Liver (tissue), 9 donors: ENCODE results near the gene STK39. TPM values are rescaled to one million over a fixed set of nuclear protein-coding genes. Genes with fewer than 3 reads are reported as not detected.

ENCODE experiments used
- DNase-seq: peaks from one replicate; pipeline ENCODE4 v3.0.0-alpha.2; 2017; ENCODE audit warnings: low spot score
- H3K27ac ChIP-seq, 2 donors: one replicate each; pipeline ENCODE4 v1.7.0; 2013; ENCODE audit warnings: inconsistent platforms in 2 of 2, low read length in 2 of 2, control low read depth in 1 of 2, low read depth in 1 of 2, mild to moderate bottlenecking in 1 of 2
- H3K27me3 ChIP-seq, 4 donors: one replicate each; pipeline versions ENCODE4 v1.6.1 to v1.7.0; 2013; ENCODE audit warnings: low read length in 3 of 4, inconsistent platforms in 1 of 4, mild to moderate bottlenecking in 1 of 4, moderate library complexity in 1 of 4; ENCODE audit not compliant: control insufficient read depth in 4 of 4, insufficient read depth in 4 of 4
- H3K36me3 ChIP-seq, 4 donors: one replicate each; pipeline versions ENCODE4 v1.6.1 to v1.7.0; 2013; ENCODE audit warnings: low read length in 3 of 4, mild to moderate bottlenecking in 3 of 4, low read depth in 1 of 4, moderate library complexity in 1 of 4; ENCODE audit not compliant: control insufficient read depth in 4 of 4, insufficient read depth in 3 of 4
- H3K4me1 ChIP-seq, 4 donors: one replicate each; pipeline versions ENCODE4 v1.6.1 to v1.7.0; 2013; ENCODE audit warnings: low read length in 3 of 4, mild to moderate bottlenecking in 3 of 4, moderate library complexity in 1 of 4; ENCODE audit not compliant: control insufficient read depth in 4 of 4, insufficient read depth in 4 of 4
- H3K4me3 ChIP-seq, 3 donors: one replicate each; pipeline versions ENCODE4 v1.6.1 to v1.7.0; 2013; ENCODE audit warnings: low read length in 3 of 3, control low read depth in 1 of 3, low read depth in 1 of 3, mild to moderate bottlenecking in 1 of 3
- H3K9ac ChIP-seq, 2 donors: one replicate each; pipeline ENCODE4 v1.7.0; 2013; ENCODE audit warnings: low read length in 2 of 2, mild to moderate bottlenecking in 2 of 2, moderate library complexity in 2 of 2, control low read depth in 1 of 2, low read depth in 1 of 2
- H3K9me3 ChIP-seq, 4 donors: one replicate each; pipeline versions ENCODE4 v1.6.1 to v1.7.0; 2013; ENCODE audit warnings: low read length in 3 of 4; ENCODE audit not compliant: control insufficient read depth in 4 of 4
- CTCF ChIP-seq: fragments of 150-350 bp; IDR thresholded peaks from 2 replicates; pipeline ENCODE4 v1.5.1; 2017; ENCODE audit warnings: improper control_type of control experiment, low read depth, low read length; ENCODE audit not compliant: missing input control
- EGR1 ChIP-seq, 2 donors: IDR thresholded peaks; 2 replicates each; pipeline ENCODE4 v1.6.1; 2016 to 2018; ENCODE audit warnings: antibody characterized with exemption in 2 of 2, low read depth in 2 of 2
- FOXA1 ChIP-seq: IDR thresholded peaks from 2 replicates; pipeline ENCODE4 v1.6.1; 2016; ENCODE audit warnings: antibody characterized with exemption
- FOXA2 ChIP-seq: IDR thresholded peaks from 2 replicates; pipeline ENCODE4 v1.6.1; 2016; ENCODE audit warnings: antibody characterized with exemption
- HNF4A ChIP-seq, 2 donors: conservative IDR thresholded peaks; 2 replicates each; pipeline ENCODE4 v1.6.1; 2016; ENCODE audit warnings: antibody characterized with exemption in 2 of 2, mild to moderate bottlenecking in 2 of 2
- HNF4G ChIP-seq: IDR thresholded peaks from 2 replicates; pipeline ENCODE4 v1.6.1; 2016; ENCODE audit warnings: antibody characterized with exemption
- JUND ChIP-seq, 2 donors: IDR thresholded peaks; 2 replicates each; pipeline ENCODE4 v1.6.1; 2016; ENCODE audit warnings: antibody characterized with exemption in 2 of 2
- NR2F2 ChIP-seq: IDR thresholded peaks from 2 replicates; pipeline ENCODE4 v1.6.1; 2016; ENCODE audit warnings: antibody characterized with exemption
- RAD21 ChIP-seq, 2 donors: IDR thresholded peaks; 2 replicates each; pipeline ENCODE4 v1.6.1; 2016; ENCODE audit warnings: antibody characterized with exemption in 2 of 2, mild to moderate bottlenecking in 2 of 2
- RXRA ChIP-seq, 2 donors: IDR thresholded peaks; 2 replicates each; pipeline ENCODE4 v1.6.1; 2017 to 2018; ENCODE audit warnings: antibody characterized with exemption in 2 of 2, mild to moderate bottlenecking in 1 of 2
- SP1 ChIP-seq: IDR thresholded peaks from 2 replicates; pipeline ENCODE4 v1.6.1; 2018; ENCODE audit warnings: antibody characterized with exemption, mild to moderate bottlenecking
- TAF1 ChIP-seq: conservative IDR thresholded peaks from 2 replicates; pipeline ENCODE4 v1.6.1; 2016; ENCODE audit warnings: antibody characterized with exemption, mild to moderate bottlenecking
- YY1 ChIP-seq: IDR thresholded peaks from 2 replicates; pipeline ENCODE4 v1.6.1; 2016; ENCODE audit warnings: antibody characterized with exemption, mild to moderate bottlenecking
- WGBS: extraction: QIAGEN DNeasy Blood & Tissue Kit; methylation state at CpG from one replicate; pipeline ENCODE4 v1.1.7; 2013; 5-methylcytosine and 5-hydroxymethylcytosine counted together
- polyA plus RNA-seq, 2 donors: library from polyadenylated mRNA; stranded (reverse) in 1 of 2; unstranded in 1 of 2; fragments of 200-250 nt in 1 of 2; fragments of >200 nt in 1 of 2; fragmentation: Nextera tagmentation in 1 of 2; extraction: Ambion mirVana in 1 of 2; gene quantifications; one replicate each; pipeline versions ENCODE4 v1.2.1 to v1.2.3, GENCODE V29; 2013 to 2015
- total RNA-seq, 2 donors: library from RNA; depleted of rRNA; stranded (reverse); fragments of >200 nt; gene quantifications; one replicate each; pipeline ENCODE4 v1.2.3, GENCODE V29; 2014
- TF ChIP-seq, protein P1 (sequence below): IDR thresholded peaks from 2 replicates; pipeline ENCODE4 v1.6.1; 2016; ENCODE audit warnings: antibody characterized with exemption, mild to moderate bottlenecking
- TF ChIP-seq, protein P2 (sequence below): IDR thresholded peaks from 2 replicates; pipeline ENCODE4 v1.6.1; 2016; ENCODE audit warnings: antibody characterized with exemption
- TF ChIP-seq, protein P3 (sequence below): IDR thresholded peaks from 2 replicates; pipeline ENCODE4 v1.6.1; 2016; ENCODE audit warnings: antibody characterized with exemption
- TF ChIP-seq, protein P4 (sequence below): IDR thresholded peaks from 2 replicates; pipeline ENCODE4 v1.6.1; 2016; ENCODE audit warnings: antibody characterized with exemption
- donor health status: healthy.
- donor health status: healthy.
- donor health status: healthy.
- donor health status: healthy.
- donor health status: healthy.

The STK39 gene
- total and polyA plus RNA-seq, 4 donors = 0.29 to 1.8 (median 0.73) TPM

DNA sequence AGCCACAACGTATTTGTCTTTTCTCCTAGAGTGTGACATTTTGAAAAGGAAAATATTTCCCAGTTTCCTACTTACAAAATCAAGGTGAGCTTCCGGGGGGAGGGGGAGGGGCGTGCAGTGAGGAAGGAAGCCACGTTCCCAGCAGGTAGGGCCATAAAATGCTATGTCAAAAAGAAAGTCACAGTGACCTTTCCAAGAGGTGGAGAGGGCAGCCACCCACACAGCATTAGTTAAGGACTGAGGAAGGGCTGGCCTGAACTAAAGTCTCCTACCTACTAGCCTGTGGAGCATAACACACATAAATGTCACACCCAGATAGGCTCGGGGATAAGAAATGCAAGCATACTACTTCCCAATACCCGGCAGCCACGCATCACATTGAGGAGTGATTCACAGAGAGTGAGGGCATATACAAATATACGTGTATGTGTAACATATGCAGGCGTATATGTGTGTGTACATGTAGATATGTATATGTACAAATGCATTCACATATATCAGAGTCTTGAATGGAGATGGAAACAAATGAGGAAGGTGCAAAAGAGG is 191.1 kb downstream of the STK39 start:
- H3K4me1 ChIP-seq = no peaks in the 10 kb centered on the region
- no peaks in the 10 kb centered on the region for H3K36me3 ChIP-seq
- H3K9ac ChIP-seq = no peak overlapping the region
- no peaks in the 10 kb centered on the region for H3K27me3 ChIP-seq
- H3K27ac ChIP-seq = no peak overlapping the region
- no peak for DNase-seq
- no peaks in the 10 kb centered on the region for H3K9me3 ChIP-seq
- TF ChIP-seq CTCF (no peak), TAF1 (no peak), RAD21 (IDR thresholded peaks at IDR 0.05) (no peak), FOXA1 (no peak), YY1 (no peak), NR2F2 (no peak), RXRA (IDR thresholded peaks at IDR 0.05) (no peak), SP1 (no peak), HNF4G (no peak), EGR1 (IDR thresholded peaks at IDR 0.05; ENCODE audit: low read depth in 2 of 2) (no peak), FOXA2 (no peak)
- TF ChIP-seq, protein P1, sequence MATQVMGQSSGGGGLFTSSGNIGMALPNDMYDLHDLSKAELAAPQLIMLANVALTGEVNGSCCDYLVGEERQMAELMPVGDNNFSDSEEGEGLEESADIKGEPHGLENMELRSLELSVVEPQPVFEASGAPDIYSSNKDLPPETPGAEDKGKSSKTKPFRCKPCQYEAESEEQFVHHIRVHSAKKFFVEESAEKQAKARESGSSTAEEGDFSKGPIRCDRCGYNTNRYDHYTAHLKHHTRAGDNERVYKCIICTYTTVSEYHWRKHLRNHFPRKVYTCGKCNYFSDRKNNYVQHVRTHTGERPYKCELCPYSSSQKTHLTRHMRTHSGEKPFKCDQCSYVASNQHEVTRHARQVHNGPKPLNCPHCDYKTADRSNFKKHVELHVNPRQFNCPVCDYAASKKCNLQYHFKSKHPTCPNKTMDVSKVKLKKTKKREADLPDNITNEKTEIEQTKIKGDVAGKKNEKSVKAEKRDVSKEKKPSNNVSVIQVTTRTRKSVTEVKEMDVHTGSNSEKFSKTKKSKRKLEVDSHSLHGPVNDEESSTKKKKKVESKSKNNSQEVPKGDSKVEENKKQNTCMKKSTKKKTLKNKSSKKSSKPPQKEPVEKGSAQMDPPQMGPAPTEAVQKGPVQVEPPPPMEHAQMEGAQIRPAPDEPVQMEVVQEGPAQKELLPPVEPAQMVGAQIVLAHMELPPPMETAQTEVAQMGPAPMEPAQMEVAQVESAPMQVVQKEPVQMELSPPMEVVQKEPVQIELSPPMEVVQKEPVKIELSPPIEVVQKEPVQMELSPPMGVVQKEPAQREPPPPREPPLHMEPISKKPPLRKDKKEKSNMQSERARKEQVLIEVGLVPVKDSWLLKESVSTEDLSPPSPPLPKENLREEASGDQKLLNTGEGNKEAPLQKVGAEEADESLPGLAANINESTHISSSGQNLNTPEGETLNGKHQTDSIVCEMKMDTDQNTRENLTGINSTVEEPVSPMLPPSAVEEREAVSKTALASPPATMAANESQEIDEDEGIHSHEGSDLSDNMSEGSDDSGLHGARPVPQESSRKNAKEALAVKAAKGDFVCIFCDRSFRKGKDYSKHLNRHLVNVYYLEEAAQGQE = no peak
- TF ChIP-seq, protein P2, sequence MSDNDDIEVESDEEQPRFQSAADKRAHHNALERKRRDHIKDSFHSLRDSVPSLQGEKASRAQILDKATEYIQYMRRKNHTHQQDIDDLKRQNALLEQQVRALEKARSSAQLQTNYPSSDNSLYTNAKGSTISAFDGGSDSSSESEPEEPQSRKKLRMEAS = no peak
- WGBS = 81% methylated on average over 9 of the region's 9 CpGs
- H3K4me3 ChIP-seq = no peak overlapping the region

GRCh38 chr2:168054657-168055056 is 192.7 kb downstream of the STK39 start:
- no peaks in the 10 kb centered on the region for H3K36me3 ChIP-seq
- WGBS = 82% methylated on average over 5 of the region's 5 CpGs
- no peaks in the 10 kb centered on the region for H3K9me3 ChIP-seq
- H3K27ac ChIP-seq = no peak overlapping the region
- H3K4me1 ChIP-seq = no peaks in the 10 kb centered on the region
- TF ChIP-seq RAD21 (IDR thresholded peaks at IDR 0.05) (no peak), YY1 (no peak), HNF4A (conservative IDR thresholded peaks at IDR 0.05) (no peak), SP1 (no peak), JUND (IDR thresholded peaks at IDR 0.05) (no peak), EGR1 (IDR thresholded peaks at IDR 0.05; ENCODE audit: low read depth in 2 of 2) (no peak), FOXA2 (no peak), CTCF (no peak), HNF4G (no peak), FOXA1 (no peak)
- TF ChIP-seq, protein P3, sequence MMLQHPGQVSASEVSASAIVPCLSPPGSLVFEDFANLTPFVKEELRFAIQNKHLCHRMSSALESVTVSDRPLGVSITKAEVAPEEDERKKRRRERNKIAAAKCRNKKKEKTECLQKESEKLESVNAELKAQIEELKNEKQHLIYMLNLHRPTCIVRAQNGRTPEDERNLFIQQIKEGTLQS = no peak
- TF ChIP-seq, protein P2 = no peak
- TF ChIP-seq, protein P4, sequence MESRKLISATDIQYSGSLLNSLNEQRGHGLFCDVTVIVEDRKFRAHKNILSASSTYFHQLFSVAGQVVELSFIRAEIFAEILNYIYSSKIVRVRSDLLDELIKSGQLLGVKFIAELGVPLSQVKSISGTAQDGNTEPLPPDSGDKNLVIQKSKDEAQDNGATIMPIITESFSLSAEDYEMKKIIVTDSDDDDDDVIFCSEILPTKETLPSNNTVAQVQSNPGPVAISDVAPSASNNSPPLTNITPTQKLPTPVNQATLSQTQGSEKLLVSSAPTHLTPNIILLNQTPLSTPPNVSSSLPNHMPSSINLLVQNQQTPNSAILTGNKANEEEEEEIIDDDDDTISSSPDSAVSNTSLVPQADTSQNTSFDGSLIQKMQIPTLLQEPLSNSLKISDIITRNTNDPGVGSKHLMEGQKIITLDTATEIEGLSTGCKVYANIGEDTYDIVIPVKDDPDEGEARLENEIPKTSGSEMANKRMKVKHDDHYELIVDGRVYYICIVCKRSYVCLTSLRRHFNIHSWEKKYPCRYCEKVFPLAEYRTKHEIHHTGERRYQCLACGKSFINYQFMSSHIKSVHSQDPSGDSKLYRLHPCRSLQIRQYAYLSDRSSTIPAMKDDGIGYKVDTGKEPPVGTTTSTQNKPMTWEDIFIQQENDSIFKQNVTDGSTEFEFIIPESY = no peak
- no peak overlapping the region for H3K9ac ChIP-seq
- DNase-seq = no peak
- no peak overlapping the region for H3K4me3 ChIP-seq
- H3K27me3 ChIP-seq = no peaks in the 10 kb centered on the region
